K562 (cell line): ENCODE data around the gene SVEP1. TPM values are rescaled to one million over a fixed set of nuclear protein-coding genes. Genes with fewer than 3 reads are reported as not detected.

Experiments
- ATAC-seq: fragments of 200-7000 bp; cut with Tn5 transposase; 3 replicates; pipeline ENCODE4 v1.9.1; 2020; ENCODE audit warnings: moderate library complexity
- BruUV-seq: library from RNA; stranded (reverse); fragments of 400-500 nt; replicated peaks from 2 replicates; lab custom pipeline; 2021; lab: Mats Ljungman, UMichigan
- CTCF ChIA-PET: fragments of 300-600 bp; formaldehyde crosslinking; extraction: SDS; loops from one replicate; lab custom pipeline; 2021; ENCODE audit warnings: low intra/inter-chr PET ratio; lab: Yijun Ruan, JAX
- POLR2A ChIA-PET: fragments of 300-600, 350-650 bp; sonication (Branson Sonifier 250); formaldehyde crosslinking; extraction: SDS; loops from one replicate; lab custom pipeline; 2021; ENCODE audit warnings: antibody characterized with exemption, inconsistent platforms; lab: Yijun Ruan, JAX
- DNase-seq, 4 experiments: peaks; one replicate each; pipeline versions ENCODE4 v3.0.0 to v3.0.0-alpha.2; 2011 to 2018; ENCODE audit warnings: low spot score in 3 of 4, mixed read lengths in 3 of 4; ENCODE audit errors: extremely low read depth in 1 of 4
- FAIRE-seq: peaks from 2 replicates; lab custom pipeline; 2011; peaks lifted over from hg19 to GRCh38; lab: Jason Lieb, UNC
- H2AFZ ChIP-seq: 2 replicates; pipeline ENCODE4 v1.6.0; 2011; ENCODE audit warnings: low read depth, low read length, control low read depth, inconsistent platforms
- H3K27ac ChIP-seq: fragments of 200-600 bp; 3 replicates; pipeline ENCODE4 v1.8.0; 2011; ENCODE audit warnings: low read depth, mild to moderate bottlenecking, control low read depth, inconsistent platforms, low read length, moderate library complexity, mixed read lengths; ENCODE audit errors: extremely low read depth
- H3K27me3 ChIP-seq, 2 experiments: fragments of 300-600 bp in 1 of 2; 2 replicates in 1 of 2; 3 replicates in 1 of 2; pipeline versions ENCODE4 v1.6.0 to v1.8.0; 2011; ENCODE audit warnings: inconsistent platforms in 2 of 2, low read length in 2 of 2, mild to moderate bottlenecking in 1 of 2, mixed read lengths in 1 of 2, moderate library complexity in 1 of 2; ENCODE audit not compliant: control insufficient read depth in 2 of 2, insufficient read depth in 2 of 2
- H3K36me3 ChIP-seq: fragments of 300-600 bp; 3 replicates; pipeline ENCODE4 v1.8.0; 2011; ENCODE audit warnings: mild to moderate bottlenecking, low read length, inconsistent platforms; ENCODE audit not compliant: control insufficient read depth, insufficient read depth
- H3K4me1 ChIP-seq, 2 experiments: fragments of 200-600 bp in 1 of 2; replicated peaks in 1 of 2; 2 replicates in 1 of 2; 3 replicates in 1 of 2; pipeline versions ENCODE4 v1.5.1 to v1.8.0; 2011; ENCODE audit warnings: inconsistent platforms in 2 of 2, low read length in 2 of 2, mild to moderate bottlenecking in 1 of 2, mixed read lengths in 1 of 2, moderate library complexity in 1 of 2; ENCODE audit not compliant: control insufficient read depth in 2 of 2, insufficient read depth in 2 of 2
- H3K4me2 ChIP-seq: 2 replicates; pipeline ENCODE4 v1.6.1; 2011; ENCODE audit warnings: low read length, control low read depth, inconsistent platforms, mixed read lengths; ENCODE audit not compliant: insufficient read depth
- H3K4me3 ChIP-seq: fragments of 200-600 bp; sonication (generic), shearing (Covaris generic); 2 replicates; pipeline ENCODE4 v1.5.1; 2016; ENCODE audit warnings: control low read depth, inconsistent platforms
- H3K79me2 ChIP-seq: fragments of 200-600 bp; 3 replicates; pipeline ENCODE4 v1.8.0; 2011; ENCODE audit warnings: low read length, inconsistent platforms; ENCODE audit not compliant: control insufficient read depth, insufficient read depth
- H3K9ac ChIP-seq, 2 experiments: 2 replicates each; pipeline versions ENCODE4 v1.6.0 to v1.6.1; 2011; ENCODE audit warnings: low read depth in 2 of 2, low read length in 2 of 2, control low read depth in 1 of 2, inconsistent platforms in 1 of 2, mild to moderate bottlenecking in 1 of 2, mixed read lengths in 1 of 2; ENCODE audit not compliant: insufficient read depth in 1 of 2
- H3K9me1 ChIP-seq: one replicate; pipeline ENCODE4 v1.6.0; 2011; ENCODE audit warnings: inconsistent platforms, mild to moderate bottlenecking, low read length, moderate library complexity; ENCODE audit not compliant: control insufficient read depth, insufficient read depth
- H3K9me3 ChIP-seq: replicated peaks from 2 replicates; pipeline ENCODE4 v1.5.1; 2011; ENCODE audit warnings: low read depth, low read length, inconsistent platforms; ENCODE audit not compliant: control insufficient read depth, insufficient read depth
- H4K20me1 ChIP-seq: replicated peaks from 2 replicates; pipeline ENCODE4 v1.6.1; 2011; ENCODE audit warnings: low read length, inconsistent platforms, mixed read lengths; ENCODE audit not compliant: control insufficient read depth, insufficient read depth
- ZNF766 ChIP-seq: fragments of 200-800 bp; sonication (Bioruptor generic); conservative IDR thresholded peaks from 2 replicates; pipeline ENCODE4 v1.6.1; 2016; ENCODE audit warnings: missing genetic modification characterization, missing compliant biosample characterization
- ZNF778 ChIP-seq: fragments of 450-650 bp; formaldehyde crosslinking; IDR thresholded peaks from 2 replicates; pipeline ENCODE4 v1.4.0; 2020; ENCODE audit warnings: mild to moderate bottlenecking, moderate library complexity
- WGBS: fragments of 100-300 bp; shearing (Covaris generic); methylation state at CpG from one replicate; pipeline ENCODE4 v1.1.6; 2016; ENCODE audit warnings: low coverage, mixed read lengths; ENCODE audit not compliant: insufficient coverage; ENCODE audit errors: missing lambda C conversion rate; 5-methylcytosine and 5-hydroxymethylcytosine counted together
- in situ Hi-C: fragments of 300-500 bp; cut with MboI; formaldehyde crosslinking; loops from 4 replicates; pipeline ENCODE4 v1.15.0; 2018; ENCODE audit warnings: inconsistent platforms, mixed read lengths
- intact Hi-C: fragments of 100-400 bp; cut with micrococcal nuclease; formaldehyde crosslinking; loops from 2 replicates; pipeline ENCODE4 v1.14.2; 2022
- polyA plus RNA-seq, 8 experiments: library from polyadenylated mRNA; depleted of rRNA in 4 of 8; stranded (reverse) in 5 of 8; unstranded in 3 of 8; fragments of >200 nt; fragmentation: Nextera tagmentation in 2 of 8; fragmentation: Illumina TruSeq in 1 of 8; extraction: Ambion mirVana in 2 of 8; extraction: Trizol in 1 of 8; gene quantifications; 2 replicates each; pipeline versions ENCODE4 v1.2.1 to v1.2.3, GENCODE V29; 2011 to 2014; ENCODE audit warnings: inconsistent platforms in 1 of 8, missing spikeins in 1 of 8
- total RNA-seq, 7 experiments: library from RNA; depleted of rRNA in 6 of 7; stranded (reverse); fragments of >200 nt in 6 of 7; fragmentation: Illumina TruSeq in 2 of 7; extraction: Trizol in 2 of 7; gene quantifications; 2 replicates each; pipeline versions ENCODE4 v1.2.1 to v1.2.3, GENCODE V29; 2011 to 2021; ENCODE audit warnings: low replicate concordance in 1 of 7
- TF ChIP-seq, protein P1 (sequence below): fragments of 450-650 bp; conservative IDR thresholded peaks from 2 replicates; pipeline ENCODE4 v1.6.1; 2016; ENCODE audit warnings: missing genetic modification characterization, low read depth, mild to moderate bottlenecking, control low read depth, missing compliant biosample characterization
- TF ChIP-seq, protein P2 (sequence below), 2 experiments: fragments of 450-650 bp; IDR thresholded peaks; 2 replicates each; pipeline ENCODE4 v1.6.1; 2016
- TF ChIP-seq, protein P3 (sequence below), 2 experiments: fragments of 450-650 bp in 1 of 2; sonication (generic) in 1 of 2; formaldehyde crosslinking; conservative IDR thresholded peaks; 2 replicates each; pipeline versions ENCODE4 v1.4.0 to v1.8.1; 2020 to 2022; ENCODE audit warnings: mild to moderate bottlenecking in 1 of 2, missing genetic modification reagents in 1 of 2

SVEP1 gene
- total and polyA plus RNA-seq, 9 of the 15 experiments (the other 6 are each of a cell fraction or from before 2014, with no cell fraction given) = 0.20 to 0.84 (median 0.43) TPM

DNA sequence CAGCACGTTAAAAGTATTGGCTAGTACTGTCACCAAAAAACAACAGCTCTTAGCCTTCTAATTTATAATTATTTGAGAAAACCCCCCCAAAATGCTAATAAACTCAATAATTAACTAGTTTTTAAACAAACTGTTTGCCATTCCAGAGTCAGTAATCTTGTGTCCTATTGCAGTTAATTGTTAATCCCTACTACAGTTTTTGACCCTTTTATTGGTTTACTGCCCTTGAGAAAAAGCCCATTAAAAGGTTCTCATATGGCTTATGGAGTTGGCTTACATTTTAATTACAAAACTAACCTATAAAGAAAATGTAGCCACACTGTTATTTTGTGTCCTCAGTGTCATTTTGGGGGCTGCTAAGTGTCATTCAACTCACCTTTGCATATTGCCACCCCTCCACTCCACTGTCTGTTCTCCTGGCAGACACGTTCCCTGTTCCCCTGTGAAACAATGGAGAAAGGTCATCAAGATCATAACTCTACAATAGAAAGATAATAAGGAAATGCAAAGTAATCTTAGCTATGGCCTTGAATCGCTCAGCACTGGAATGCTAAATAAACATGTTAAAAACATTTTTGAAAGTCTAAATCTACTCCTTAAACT lies 190.3 kb downstream of the SVEP1 start:
- DNase-seq (no peak), FAIRE-seq (no peak), ATAC-seq (no peak)
- Histone ChIP-seq H2AFZ (no peak overlapping the region), H3K9me1 (no peaks in the 10 kb centered on the region), H3K27ac (no peak overlapping the region), H3K9me3 (no peaks in the 10 kb centered on the region), H3K79me2 (no peaks in the 10 kb centered on the region), H4K20me1 (no peaks in the 10 kb centered on the region), H3K36me3 (no peaks in the 10 kb centered on the region), H3K4me2 (no peak overlapping the region), H3K4me1 (no peaks in the 10 kb centered on the region), H3K27me3 (no peaks in the 10 kb centered on the region), H3K4me3 (no peak overlapping the region), H3K9ac (no peak overlapping the region)
- ChIA-PET POLR2A (interaction anchor here (1.3 kb wide), 1 partner anchor 13 kb away, joined by 4 read pairs; no protein-coding TSS in a partner anchor), CTCF (no interaction called here)
- no peak for TF ChIP-seq ZNF778 (CRISPR knock-in tag)
- no TSS peak for BruUV-seq
- in situ Hi-C loops (no loop called here), intact Hi-C loops (no loop called here)
- 42% methylated on average over 3 of the region's 3 CpGs for WGBS

DNA sequence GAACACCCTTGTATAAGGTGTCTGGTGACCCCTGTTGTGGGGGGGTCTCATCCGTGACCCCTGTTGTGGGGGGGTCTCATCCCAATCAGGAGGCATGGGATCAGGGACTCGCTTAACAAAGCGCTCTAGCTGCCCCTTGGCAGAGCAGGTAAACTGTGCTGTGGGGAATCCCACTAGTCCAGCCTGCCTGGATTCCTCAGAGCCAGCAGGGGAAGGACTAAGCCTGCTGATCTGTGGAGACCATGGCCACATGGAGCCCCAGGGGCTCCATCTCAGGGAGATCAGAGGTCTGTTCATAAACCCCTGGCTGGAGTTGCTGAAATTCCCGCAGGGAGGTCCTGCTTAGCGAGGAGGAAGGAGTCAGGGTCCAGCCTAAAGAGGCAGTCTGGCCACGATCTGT lies 196.1 kb downstream of the SVEP1 start:
- TF ChIP-seq, protein P1, sequence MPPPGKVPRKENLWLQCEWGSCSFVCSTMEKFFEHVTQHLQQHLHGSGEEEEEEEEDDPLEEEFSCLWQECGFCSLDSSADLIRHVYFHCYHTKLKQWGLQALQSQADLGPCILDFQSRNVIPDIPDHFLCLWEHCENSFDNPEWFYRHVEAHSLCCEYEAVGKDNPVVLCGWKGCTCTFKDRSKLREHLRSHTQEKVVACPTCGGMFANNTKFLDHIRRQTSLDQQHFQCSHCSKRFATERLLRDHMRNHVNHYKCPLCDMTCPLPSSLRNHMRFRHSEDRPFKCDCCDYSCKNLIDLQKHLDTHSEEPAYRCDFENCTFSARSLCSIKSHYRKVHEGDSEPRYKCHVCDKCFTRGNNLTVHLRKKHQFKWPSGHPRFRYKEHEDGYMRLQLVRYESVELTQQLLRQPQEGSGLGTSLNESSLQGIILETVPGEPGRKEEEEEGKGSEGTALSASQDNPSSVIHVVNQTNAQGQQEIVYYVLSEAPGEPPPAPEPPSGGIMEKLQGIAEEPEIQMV (tag) = no peak
- TF ChIP-seq, protein P2, sequence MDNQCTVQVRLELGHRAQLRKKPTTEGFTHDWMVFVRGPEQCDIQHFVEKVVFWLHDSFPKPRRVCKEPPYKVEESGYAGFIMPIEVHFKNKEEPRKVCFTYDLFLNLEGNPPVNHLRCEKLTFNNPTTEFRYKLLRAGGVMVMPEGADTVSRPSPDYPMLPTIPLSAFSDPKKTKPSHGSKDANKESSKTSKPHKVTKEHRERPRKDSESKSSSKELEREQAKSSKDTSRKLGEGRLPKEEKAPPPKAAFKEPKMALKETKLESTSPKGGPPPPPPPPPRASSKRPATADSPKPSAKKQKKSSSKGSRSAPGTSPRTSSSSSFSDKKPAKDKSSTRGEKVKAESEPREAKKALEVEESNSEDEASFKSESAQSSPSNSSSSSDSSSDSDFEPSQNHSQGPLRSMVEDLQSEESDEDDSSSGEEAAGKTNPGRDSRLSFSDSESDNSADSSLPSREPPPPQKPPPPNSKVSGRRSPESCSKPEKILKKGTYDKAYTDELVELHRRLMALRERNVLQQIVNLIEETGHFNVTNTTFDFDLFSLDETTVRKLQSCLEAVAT (IDR thresholded peaks at IDR 0.05) = no peak
- no peak for TF ChIP-seq ZNF766 (CRISPR knock-in tag)
- TF ChIP-seq, protein P3, sequence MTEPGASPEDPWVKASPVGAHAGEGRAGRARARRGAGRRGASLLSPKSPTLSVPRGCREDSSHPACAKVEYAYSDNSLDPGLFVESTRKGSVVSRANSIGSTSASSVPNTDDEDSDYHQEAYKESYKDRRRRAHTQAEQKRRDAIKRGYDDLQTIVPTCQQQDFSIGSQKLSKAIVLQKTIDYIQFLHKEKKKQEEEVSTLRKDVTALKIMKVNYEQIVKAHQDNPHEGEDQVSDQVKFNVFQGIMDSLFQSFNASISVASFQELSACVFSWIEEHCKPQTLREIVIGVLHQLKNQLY (CRISPR knock-in tag; conservative IDR thresholded peaks at IDR 0.05) = no peak

More for the DNA sequence above, 196.1 kb downstream of the SVEP1 start:
- no TSS peak for BruUV-seq
- FAIRE-seq (no peak), DNase-seq (no peak), ATAC-seq (no peak)
- Histone ChIP-seq H3K4me2 (no peak overlapping the region), H3K9me1 (no peaks in the 10 kb centered on the region), H4K20me1 (no peaks in the 10 kb centered on the region), H3K79me2 (no peaks in the 10 kb centered on the region), H3K4me3 (no peak overlapping the region), H3K27ac (no peak overlapping the region), H3K9me3 (no peaks in the 10 kb centered on the region), H2AFZ (no peak overlapping the region), H3K36me3 (no peaks in the 10 kb centered on the region), H3K4me1 (no peaks in the 10 kb centered on the region), H3K27me3 (no peaks in the 10 kb centered on the region), H3K9ac (no peak overlapping the region)
- intact Hi-C loops = no loop called here
- CTCF ChIA-PET = no interaction called here
- WGBS = 61% methylated on average over 6 of the region's 6 CpGs
- POLR2A ChIA-PET = interaction anchor here (2.9 kb wide), 1 partner anchor 12 kb away, joined by 11 read pairs; no protein-coding TSS in a partner anchor
- in situ Hi-C loops = no loop called here
